ENCODE data around the gene ATOX1.

DNA sequence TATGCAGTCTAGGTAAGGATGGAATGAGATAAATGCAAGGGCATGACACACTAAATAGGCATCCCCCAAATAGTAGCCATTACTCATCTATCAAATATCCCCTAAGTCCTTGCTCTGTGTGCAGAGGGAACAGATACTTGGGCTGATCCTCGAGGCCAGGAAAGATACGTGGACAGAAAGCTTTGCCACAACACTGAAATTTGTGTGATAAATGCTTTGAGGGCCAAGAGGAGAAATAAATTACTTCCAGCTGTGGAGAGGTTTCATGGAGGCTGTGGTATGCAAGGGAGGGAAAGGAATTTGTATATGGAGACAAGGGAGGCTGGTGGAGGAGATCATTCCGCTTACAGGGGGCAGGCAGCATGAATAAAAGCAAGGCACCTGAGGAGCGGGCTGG lies 18.5 kb downstream of the ATOX1 start:
- TF ChIP-seq, protein P1, sequence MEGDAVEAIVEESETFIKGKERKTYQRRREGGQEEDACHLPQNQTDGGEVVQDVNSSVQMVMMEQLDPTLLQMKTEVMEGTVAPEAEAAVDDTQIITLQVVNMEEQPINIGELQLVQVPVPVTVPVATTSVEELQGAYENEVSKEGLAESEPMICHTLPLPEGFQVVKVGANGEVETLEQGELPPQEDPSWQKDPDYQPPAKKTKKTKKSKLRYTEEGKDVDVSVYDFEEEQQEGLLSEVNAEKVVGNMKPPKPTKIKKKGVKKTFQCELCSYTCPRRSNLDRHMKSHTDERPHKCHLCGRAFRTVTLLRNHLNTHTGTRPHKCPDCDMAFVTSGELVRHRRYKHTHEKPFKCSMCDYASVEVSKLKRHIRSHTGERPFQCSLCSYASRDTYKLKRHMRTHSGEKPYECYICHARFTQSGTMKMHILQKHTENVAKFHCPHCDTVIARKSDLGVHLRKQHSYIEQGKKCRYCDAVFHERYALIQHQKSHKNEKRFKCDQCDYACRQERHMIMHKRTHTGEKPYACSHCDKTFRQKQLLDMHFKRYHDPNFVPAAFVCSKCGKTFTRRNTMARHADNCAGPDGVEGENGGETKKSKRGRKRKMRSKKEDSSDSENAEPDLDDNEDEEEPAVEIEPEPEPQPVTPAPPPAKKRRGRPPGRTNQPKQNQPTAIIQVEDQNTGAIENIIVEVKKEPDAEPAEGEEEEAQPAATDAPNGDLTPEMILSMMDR (IDR thresholded peaks at IDR 0.05): no peak
- no peak for TF ChIP-seq POLR2A (IDR thresholded peaks at IDR 0.05)
